NB4 (cell line): ENCODE measurements around the gene LCT.

Experiments
- CTCF ChIP-seq: IDR thresholded peaks from one replicate; pipeline ENCODE4 v1.5.1; 2012; ENCODE audit warnings: low read depth, low read length
- MAX ChIP-seq: IDR thresholded peaks from 2 replicates; pipeline ENCODE4 v1.6.1; 2011; ENCODE audit warnings: low read depth, low read length
- POLR2A ChIP-seq: IDR thresholded peaks from 2 replicates; pipeline ENCODE4 v1.6.1; 2011; ENCODE audit warnings: mild to moderate bottlenecking; ENCODE audit not compliant: insufficient read length; ENCODE audit errors: extremely low read depth

GRCh38 chr2:135790423-135790822 lies 46.6 kb downstream of the LCT start:
- TF ChIP-seq CTCF: no peak
- TF ChIP-seq POLR2A: no peak
- TF ChIP-seq MAX: no peak
